ENCODE data around the gene SNX24.

Gene SNX24

GRCh38 chr5:123000731-123001130 lies 155.3 kb downstream of the SNX24 start:
- in situ Hi-C loops (cut with MboI; ENCODE audit: low sequenced_read_pairs): no loop called here

- in situ Hi-C loops (cut with MboI; ENCODE audit: low sequenced_read_pairs): no loop called here
Observed at GRCh38 chr5:123001808-123002207, 156.4 kb downstream of the SNX24 start.

- in situ Hi-C loops (cut with MboI; ENCODE audit: low sequenced_read_pairs): no loop called here
Observed at GRCh38 chr5:123007182-123007581, 161.8 kb downstream of the SNX24 start.

GRCh38 chr5:123007754-123008153 lies 162.3 kb downstream of the SNX24 start:
- in situ Hi-C loops (cut with MboI; ENCODE audit: low sequenced_read_pairs): no loop called here

GRCh38 chr5:123012321-123012720 lies 166.9 kb downstream of the SNX24 start:
- in situ Hi-C loops (cut with MboI; ENCODE audit: low sequenced_read_pairs): no loop called here

GRCh38 chr5:123014689-123015088 lies 169.3 kb downstream of the SNX24 start:
- in situ Hi-C loops (cut with MboI; ENCODE audit: low sequenced_read_pairs): no loop called here

- in situ Hi-C loops (cut with MboI; ENCODE audit: low sequenced_read_pairs): no loop called here
Observed at GRCh38 chr5:123028222-123028621, 182.8 kb downstream of the SNX24 start.

GRCh38 chr5:123033157-123033671 lies 187.8 kb downstream of the SNX24 start:
- in situ Hi-C loops (cut with MboI; ENCODE audit: low sequenced_read_pairs): no loop called here

GRCh38 chr5:123035360-123035917 lies 190.0 kb downstream of the SNX24 start:
- in situ Hi-C loops (cut with MboI; ENCODE audit: low sequenced_read_pairs): no loop called here

- in situ Hi-C loops (cut with MboI; ENCODE audit: low sequenced_read_pairs): no loop called here
Observed at GRCh38 chr5:123035918-123036390, 190.5 kb downstream of the SNX24 start.

GRCh38 chr5:123036391-123037103 lies 191.1 kb downstream of the SNX24 start, which contains the start of gene PPIC:
Gene PPIC, minus strand, starts transcription at chr5:123036725. Its CDS starts 100 bp downstream, at chr5:123036625.
- in situ Hi-C loops (cut with MboI; ENCODE audit: low sequenced_read_pairs): no loop called here

- in situ Hi-C loops (cut with MboI; ENCODE audit: low sequenced_read_pairs): no loop called here
Observed at GRCh38 chr5:123037104-123037418, 191.6 kb downstream of the SNX24 start.

GRCh38 chr5:123039673-123040072 lies 194.3 kb downstream of the SNX24 start:
- in situ Hi-C loops (cut with MboI; ENCODE audit: low sequenced_read_pairs): no loop called here

GRCh38 chr5:123044926-123045617 lies 199.7 kb downstream of the SNX24 start:
- in situ Hi-C loops (cut with MboI; ENCODE audit: low sequenced_read_pairs): no loop called here

GRCh38 chr5:123046222-123046621 lies 200.8 kb downstream of the SNX24 start:
- in situ Hi-C loops (cut with MboI; ENCODE audit: low sequenced_read_pairs): no loop called here

- in situ Hi-C loops (cut with MboI; ENCODE audit: low sequenced_read_pairs): no loop called here
Observed at GRCh38 chr5:123047706-123048105, 202.3 kb downstream of the SNX24 start.

- in situ Hi-C loops (cut with MboI; ENCODE audit: low sequenced_read_pairs): no loop called here
Observed at GRCh38 chr5:123051206-123051605, 205.8 kb downstream of the SNX24 start.

Data from HL-60/S4 treated with phorbol 12-myristate 13-acetate at 8.2 ng/mL for 4 days and 3 days (cell line).